Right lung (tissue), 10 donors: ENCODE results near the gene FAM53B. TPM values are rescaled to one million over a fixed set of nuclear protein-coding genes. Genes with fewer than 3 reads are reported as not detected.
"Not testable (repeated sequence)": the region's sequence is repeated elsewhere in the genome, so short reads cannot be mapped to it uniquely, and the experiment has no call there.

Experiments used
- DNase-seq, 2 donors: peaks; one replicate each; pipeline ENCODE4 v3.0.0-alpha.2; 2013
- long read RNA-seq, 8 donors: transcript quantifications; one replicate each; lab custom pipeline, GENCODE V29; 2026
- polyA plus RNA-seq, 5 donors: library from polyadenylated mRNA; unstranded; fragments of 120-200 nt; gene quantifications; one replicate each; pipeline versions ENCODE4 v1.2.1 to v1.2.3, GENCODE V29; 2013; ENCODE audit warnings: inconsistent platforms in 1 of 5, low replicate concordance in 1 of 5; ENCODE audit not compliant: insufficient read length in 5 of 5, insufficient read depth in 1 of 5

Gene FAM53B
- polyA plus RNA-seq: 10 to 100 TPM; 12.9 to 28.6 (median 19.2) TPM
- long read RNA-seq, donor 1, full-length matches to known transcripts: 2 of 2 reads
- long read RNA-seq, donor 1, partial matches to known transcripts: 0 of 2 reads
- long read RNA-seq, donor 1, other reads (novel, unspliced or antisense): 0 of 2 reads
- long read RNA-seq, donor 2, full-length matches to known transcripts: 3 of 3 reads
- long read RNA-seq, donor 2, partial matches to known transcripts: 0 of 3 reads
- long read RNA-seq, donor 2, other reads (novel, unspliced or antisense): 0 of 3 reads
- long read RNA-seq, donor 3: 0 reads
- long read RNA-seq, donor 4: 0 reads
- long read RNA-seq, donor 5, partial matches to known transcripts: 7 of 7 reads
- long read RNA-seq, donor 5, other reads (novel, unspliced or antisense): 0 of 7 reads
- long read RNA-seq, donor 6, full-length matches to known transcripts: 1 of 1 reads
- long read RNA-seq, donor 6, partial matches to known transcripts: 0 of 1 reads
- long read RNA-seq, donor 6, other reads (novel, unspliced or antisense): 0 of 1 reads
- long read RNA-seq, donor 7, full-length matches to known transcripts: 3 of 3 reads
- long read RNA-seq, donor 7, partial matches to known transcripts: 0 of 3 reads
- long read RNA-seq, donor 7, other reads (novel, unspliced or antisense): 0 of 3 reads
- long read RNA-seq, donor 8, full-length matches to known transcripts: 1 of 1 reads
- long read RNA-seq, donor 8, partial matches to known transcripts: 0 of 1 reads
- long read RNA-seq, donor 8, other reads (novel, unspliced or antisense): 0 of 1 reads

GRCh38 chr10:124744102-124745050, at the start of gene FAM53B:
TSS of gene FAM53B (minus strand) at chr10:124744378. CDS start at chr10:124706713, 37,665 bp downstream.
- peak; percentile 79 to 81 for DNase-seq

GRCh38 chr10:124792998-124793352, 48.8 kb upstream of the FAM53B start:
- no peak for DNase-seq

GRCh38 chr10:124791547-124792348, 47.6 kb upstream of the FAM53B start, which contains the start of gene EEF1AKMT2:
TSS of gene EEF1AKMT2 (minus strand) at chr10:124791887. CDS start at chr10:124791833, 54 bp downstream.
- peak; percentile 89 to 92 for DNase-seq

- DNase-seq: not testable (repeated sequence)
Measured at GRCh38 chr10:124782900-124783299, 38.7 kb upstream of the FAM53B start.

GRCh38 chr10:124768791-124769190, 24.6 kb upstream of the FAM53B start:
- no peak for DNase-seq

GRCh38 chr10:124765256-124765655, 21.1 kb upstream of the FAM53B start:
- DNase-seq: no peak

- no peak for DNase-seq
Measured at GRCh38 chr10:124763267-124763666, 19.1 kb upstream of the FAM53B start.

GRCh38 chr10:124762281-124762680, 18.1 kb upstream of the FAM53B start:
- no peak for DNase-seq

- no peak for DNase-seq
Measured at GRCh38 chr10:124756156-124756903, 12.2 kb upstream of the FAM53B start.

GRCh38 chr10:124755581-124755980, 11.4 kb upstream of the FAM53B start:
- DNase-seq: no peak

- no peak for DNase-seq
Measured at GRCh38 chr10:124754227-124754626, 10.0 kb upstream of the FAM53B start.

- no peak for DNase-seq
Measured at GRCh38 chr10:124748953-124749645, 4.9 kb upstream of the FAM53B start.

- no peak for DNase-seq
Measured at GRCh38 chr10:124748166-124748565, 4.0 kb upstream of the FAM53B start.

GRCh38 chr10:124747745-124748144, 3.6 kb upstream of the FAM53B start:
- no peak for DNase-seq

- DNase-seq: no peak
Measured at GRCh38 chr10:124746992-124747391, 2.8 kb upstream of the FAM53B start.

GRCh38 chr10:124746447-124746846, 2.3 kb upstream of the FAM53B start:
- not testable (repeated sequence) for DNase-seq

GRCh38 chr10:124745673-124746072, 1.5 kb upstream of the FAM53B start:
- DNase-seq: peak in 1 of 2 donors; percentile 61

- DNase-seq: no peak
Measured at GRCh38 chr10:124745252-124745651, 1.1 kb upstream of the FAM53B start.
